GDM1 (cell line): ENCODE data around the gene GCC1.
"Not testable (repeated sequence)": the region's sequence is repeated elsewhere in the genome, so short reads cannot be mapped to it uniquely, and the experiment has no call there.

Experiments
- DNase-seq: peaks from one replicate; lab custom pipeline; 2025; lab: John Stamatoyannopoulos, UW

Gene GCC1

GRCh38 chr7:127588697-127589482 is 3.5 kb upstream of the GCC1 start:
- DNase-seq: peak; percentile 41

DNA sequence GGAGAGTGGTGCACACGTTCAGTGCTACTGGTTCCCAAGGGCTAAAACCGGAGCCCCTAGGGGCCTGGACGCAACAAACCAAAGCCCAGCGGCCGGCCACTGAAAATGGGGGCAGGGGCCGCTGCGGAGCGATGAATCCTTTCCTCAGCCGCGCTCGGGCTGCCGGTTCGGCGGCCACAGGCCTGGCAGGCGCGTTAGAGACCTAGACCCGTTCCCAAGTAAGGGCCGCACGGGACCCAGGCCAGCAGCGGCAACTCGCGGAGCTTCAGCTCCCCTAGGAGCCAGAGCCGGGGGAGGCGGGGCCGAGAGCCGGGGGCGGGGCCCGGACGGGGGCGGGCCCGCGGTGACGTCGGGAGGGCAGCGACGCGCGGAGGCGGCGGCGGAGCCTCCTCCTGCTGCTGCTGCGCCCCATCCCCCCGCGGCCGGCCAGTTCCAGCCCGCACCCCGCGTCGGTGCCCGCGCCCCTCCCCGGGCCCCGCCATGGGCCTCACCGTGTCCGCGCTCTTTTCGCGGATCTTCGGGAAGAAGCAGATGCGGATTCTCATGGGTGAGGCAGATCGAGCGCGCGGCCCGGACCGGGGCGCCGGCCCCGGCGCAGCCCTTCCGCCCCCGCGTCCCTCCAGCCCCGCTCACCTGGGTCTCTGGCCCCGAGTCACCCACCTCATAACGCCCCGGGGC is 2.8 kb upstream of the GCC1 start, which contains the start of gene ARF5:
ARF5 (plus strand) TSS at position 393 of the 678 bp plus-strand sequence; CDS start at position 481, 88 bp downstream.
- DNase-seq: peak; percentile 78

GRCh38 chr7:127587663-127588018 is 2.2 kb upstream of the GCC1 start:
- no peak for DNase-seq

- no peak for DNase-seq
Measured at GRCh38 chr7:127586346-127586745, 950 bp upstream of the GCC1 start.

- DNase-seq: no peak
Measured at GRCh38 chr7:127584648-127585043, 750 bp downstream of the GCC1 start.

- no peak for DNase-seq
Measured at GRCh38 chr7:127582361-127582760, 3.0 kb downstream of the GCC1 start.

DNA sequence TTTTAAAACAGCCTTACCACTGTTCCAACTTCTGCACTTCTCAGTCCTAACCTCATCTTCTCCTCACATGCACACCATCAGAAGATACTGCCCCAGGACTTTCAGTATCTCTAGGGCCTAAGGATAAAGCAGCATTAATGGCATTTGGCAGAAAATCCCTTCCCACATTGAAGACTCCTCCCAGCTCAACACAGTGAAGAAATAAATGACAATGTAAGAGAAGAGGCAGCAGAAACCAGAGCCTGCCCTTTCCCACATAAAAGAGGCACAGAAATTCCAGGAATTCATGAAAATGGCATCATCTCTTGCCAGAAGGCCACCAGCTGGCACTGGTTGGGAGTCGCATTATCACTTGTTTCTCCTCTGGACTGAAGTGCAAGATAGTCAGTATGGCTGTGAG is 3.7 kb downstream of the GCC1 start:
- DNase-seq: no peak

GRCh38 chr7:127580612-127581011 is 4.8 kb downstream of the GCC1 start:
- no peak for DNase-seq

GRCh38 chr7:127578711-127579275 is 6.6 kb downstream of the GCC1 start:
- no peak for DNase-seq

GRCh38 chr7:127578036-127578684 is 7.2 kb downstream of the GCC1 start:
- DNase-seq: no peak

- DNase-seq: no peak
Measured at GRCh38 chr7:127571741-127572505, 13.5 kb downstream of the GCC1 start.

- not testable (repeated sequence) for DNase-seq
Measured at GRCh38 chr7:127568034-127568433, 17.4 kb downstream of the GCC1 start.

GRCh38 chr7:127566242-127566641 is 19.2 kb downstream of the GCC1 start:
- DNase-seq: no peak

DNA sequence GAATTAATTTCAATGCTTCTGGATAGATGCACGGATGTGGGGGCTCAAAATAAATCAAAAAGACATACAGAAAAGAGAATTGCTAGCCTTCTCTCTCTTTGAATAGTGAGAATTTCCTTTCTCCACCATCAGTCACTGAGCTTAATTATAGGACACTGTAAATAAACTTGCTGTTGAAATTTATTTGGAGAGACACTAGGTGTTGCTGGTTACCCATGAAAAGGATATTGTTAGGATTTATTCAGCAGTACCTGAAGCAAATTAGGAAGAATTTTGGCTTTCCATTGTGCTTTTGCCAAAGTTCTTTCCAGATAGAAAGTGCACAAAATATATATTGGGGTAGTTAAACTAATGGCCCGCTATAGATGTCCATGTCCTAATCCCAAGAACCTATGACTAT is 27.6 kb downstream of the GCC1 start:
- DNase-seq: no peak

DNA sequence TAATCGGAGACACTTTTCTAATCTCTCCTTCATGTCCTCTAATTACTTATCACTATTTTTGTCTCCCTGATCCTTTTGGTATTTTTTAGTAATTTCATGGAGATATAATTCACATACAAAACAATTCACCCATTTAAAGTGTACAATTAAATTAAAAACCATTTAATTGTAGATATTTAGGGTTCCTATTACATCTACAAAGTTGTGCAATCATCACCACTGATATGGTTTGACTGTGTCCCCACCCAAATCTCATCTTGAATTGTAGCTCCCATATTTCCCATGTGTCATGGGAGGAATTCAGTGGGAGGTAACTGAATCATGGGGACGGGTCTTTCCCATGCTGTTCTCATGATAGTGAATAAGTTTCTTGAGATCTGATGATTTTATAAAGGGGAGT is 29.0 kb downstream of the GCC1 start:
- no peak for DNase-seq

DNA sequence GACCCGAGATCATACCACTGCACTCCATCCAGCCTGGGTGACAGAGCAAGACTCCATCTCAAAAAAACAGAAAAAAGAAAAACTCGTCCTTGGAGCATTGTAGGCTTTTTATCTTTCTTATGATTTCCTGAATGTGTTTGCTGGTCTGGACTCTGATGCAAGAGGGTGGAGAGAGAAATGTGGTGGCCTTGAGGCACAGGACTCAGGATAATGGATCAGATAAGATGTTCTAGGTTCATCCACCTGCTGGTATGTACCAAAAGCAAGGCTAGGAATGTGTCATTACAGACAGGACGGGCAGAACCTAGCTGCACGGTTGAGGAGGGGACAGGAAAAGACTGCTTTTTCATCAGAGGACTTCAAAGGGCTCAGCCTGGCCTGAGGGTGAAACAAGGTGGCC is 33.5 kb downstream of the GCC1 start:
- no peak for DNase-seq

GRCh38 chr7:127550247-127550646 is 35.1 kb downstream of the GCC1 start:
- DNase-seq: no peak

GRCh38 chr7:127546313-127546712 is 39.1 kb downstream of the GCC1 start:
- no peak for DNase-seq

DNA sequence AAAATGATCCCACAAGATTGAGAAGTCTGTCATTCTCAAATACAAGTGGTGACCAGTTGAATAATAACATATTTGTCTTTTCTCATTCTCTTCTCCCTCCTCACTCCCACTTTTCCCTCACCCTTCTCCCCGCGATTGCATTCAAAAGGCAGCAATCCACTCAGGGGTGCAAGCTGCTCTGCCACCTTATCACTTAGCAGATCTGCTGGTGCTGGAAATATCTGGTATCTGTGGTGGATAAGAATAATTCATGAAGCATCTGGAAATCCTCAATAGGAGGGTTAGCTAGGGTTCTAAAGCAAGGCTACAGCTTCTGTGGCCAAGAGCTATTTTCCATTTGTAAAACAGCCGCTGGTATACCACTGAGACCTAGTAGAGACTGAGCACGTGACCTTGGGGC is 43.8 kb downstream of the GCC1 start:
- no peak for DNase-seq

- DNase-seq: not testable (repeated sequence)
Measured at GRCh38 chr7:127540461-127540860, 44.9 kb downstream of the GCC1 start.

DNA sequence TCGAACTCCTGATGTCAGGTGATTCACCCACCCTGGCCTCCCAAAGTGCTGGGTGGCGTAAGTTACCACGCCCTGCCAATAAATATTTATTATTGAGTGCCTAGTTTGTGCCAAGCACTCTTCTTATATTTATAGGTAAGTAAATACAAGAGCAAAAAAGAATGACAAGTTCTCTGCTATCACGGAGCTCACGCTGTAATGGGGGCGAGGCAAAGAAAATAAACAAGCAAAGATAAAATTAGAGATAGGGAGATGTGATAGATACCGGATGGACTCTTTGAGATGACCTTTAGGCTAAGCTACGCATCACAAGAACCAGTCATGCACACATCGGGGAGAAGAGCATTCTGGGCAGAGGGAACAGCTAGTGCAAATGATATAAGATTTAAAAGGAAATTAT is 46.3 kb downstream of the GCC1 start:
- no peak for DNase-seq

GRCh38 chr7:127536741-127537140 is 48.7 kb downstream of the GCC1 start:
- no peak for DNase-seq
